Natural killer cell (primary cell): Measurements from ENCODE around the gene LBH. TPM values are rescaled to one million over a fixed set of nuclear protein-coding genes. Genes with fewer than 3 reads are reported as not detected.

Experiments
- ATAC-seq, 3 donors: fragments of 150-1000 bp in 2 of 3; fragments of 200-7000 bp in 1 of 3; cut with Tn5 transposase; 1 replicate in 1 of 3; 2 replicates in 2 of 3; pipeline ENCODE4 v1.10.0; 2021; ENCODE audit warnings: mild to moderate bottlenecking in 2 of 3, moderate library complexity in 2 of 3
- DNase-seq, 2 donors: peaks; one replicate each; pipeline versions ENCODE4 v3.0.0 to v3.0.0-alpha.2; 2013 to 2021; ENCODE audit warnings: mixed read lengths in 1 of 2
- H3K27ac ChIP-seq: one replicate; pipeline ENCODE4 v1.5.1; 2013; ENCODE audit warnings: mild to moderate bottlenecking, low read length
- H3K27me3 ChIP-seq: one replicate; pipeline ENCODE4 v1.6.1; 2013; ENCODE audit warnings: low read length; ENCODE audit not compliant: control insufficient read depth, insufficient read depth
- H3K36me3 ChIP-seq: one replicate; pipeline ENCODE4 v1.6.1; 2013; ENCODE audit warnings: low read length; ENCODE audit not compliant: control insufficient read depth, insufficient read depth
- H3K4me1 ChIP-seq: one replicate; pipeline ENCODE4 v1.6.1; 2013; ENCODE audit warnings: low read length; ENCODE audit not compliant: control insufficient read depth, insufficient read depth
- H3K4me3 ChIP-seq: one replicate; pipeline ENCODE4 v1.5.1; 2013; ENCODE audit warnings: low read length
- H3K9me3 ChIP-seq: one replicate; pipeline ENCODE4 v1.6.1; 2013; ENCODE audit warnings: low read length; ENCODE audit not compliant: control insufficient read depth, insufficient read depth
- H3K27ac Mint-ChIP-seq, 2 donors: one replicate each; pipeline ENCODE4 v1.8.0; 2022; ENCODE audit warnings: mild to moderate bottlenecking in 2 of 2, mixed read lengths in 2 of 2, moderate library complexity in 1 of 2
- H3K27me3 Mint-ChIP-seq, 2 donors: one replicate each; pipeline ENCODE4 v1.8.0; 2022; ENCODE audit warnings: low read depth in 2 of 2, mixed read lengths in 2 of 2
- H3K36me3 Mint-ChIP-seq: one replicate; pipeline ENCODE4 v1.8.0; 2022; ENCODE audit warnings: mixed read lengths
- H3K4me1 Mint-ChIP-seq, 2 donors: one replicate each; pipeline ENCODE4 v1.8.0; 2022; ENCODE audit warnings: mixed read lengths in 2 of 2
- H3K4me3 Mint-ChIP-seq: one replicate; pipeline ENCODE4 v1.8.0; 2022; ENCODE audit warnings: mild to moderate bottlenecking, moderate library complexity, mixed read lengths
- H3K9me3 Mint-ChIP-seq, 2 donors: one replicate each; pipeline ENCODE4 v1.8.0; 2022; ENCODE audit warnings: mixed read lengths in 2 of 2
- CTCF ChIP-seq: fragments of 200-600 bp; IDR thresholded peaks from one replicate; pipeline ENCODE4 v1.8.0; 2022; ENCODE audit warnings: antibody characterized with exemption
- WGBS: methylation state at CpG from one replicate; pipeline ENCODE4 v1.1.7; 2013; ENCODE audit warnings: missing lambda C conversion rate; ENCODE audit not compliant: insufficient coverage; 5-methylcytosine and 5-hydroxymethylcytosine counted together
- intact Hi-C: fragments of 100-400 bp; cut with micrococcal nuclease; formaldehyde crosslinking; loops from one replicate; pipeline ENCODE4 v1.14.2; 2022
- total RNA-seq, 4 donors: library from RNA; stranded (reverse); fragments of 120-200 nt in 1 of 4; gene quantifications; one replicate each; pipeline versions ENCODE4 v1.2.3 to v1.2.4, GENCODE V29; 2013 to 2022

Gene LBH
- total RNA-seq, 3 donors from 2014 or later (not counting 1 experiment from before 2014, with no cell fraction given), result 157 to 197 (median 158) TPM

- H3K36me3 ChIP-seq, result peaks cover 54% of the 10 kb centered on the region
- no peaks in the 10 kb centered on the region for H3K9me3 ChIP-seq
- peak in 1 of 2 donors; percentile 45 for DNase-seq
- Mint-ChIP-seq H3K4me3 (peak overlapping the region; percentile 47), H3K27me3 (no peaks in the 10 kb centered on the region), H3K36me3 (peaks cover 8% of the 10 kb centered on the region), H3K4me1 (peaks cover 76 to 83% of the 10 kb centered on the region in 2 donors), H3K9me3 (no peaks in the 10 kb centered on the region), H3K27ac (peak overlapping the region; percentile 85 to 93)
- intact Hi-C loops, result no loop called here
- TF ChIP-seq CTCF, result no peak
- H3K4me3 ChIP-seq, result no peak overlapping the region
- H3K4me1 ChIP-seq, result peaks cover 81% of the 10 kb centered on the region
- 77% methylated on average over 3 of the region's 4 CpGs for WGBS
- no peak for ATAC-seq
- peak overlapping the region; percentile 39 for H3K27ac ChIP-seq
- H3K27me3 ChIP-seq, result no peaks in the 10 kb centered on the region
These were observed 4.7 kb downstream of the LBH start for GRCh38 chr2:30235859-30236535.

- Mint-ChIP-seq H3K27ac (peak overlapping the region; percentile 85 to 93), H3K4me1 (peaks cover 78 to 87% of the 10 kb centered on the region in 2 donors), H3K27me3 (no peaks in the 10 kb centered on the region), H3K9me3 (no peaks in the 10 kb centered on the region), H3K36me3 (peaks cover 8% of the 10 kb centered on the region), H3K4me3 (peak overlapping the region; percentile 47)
- no peaks in the 10 kb centered on the region for H3K9me3 ChIP-seq
- no peak overlapping the region for H3K4me3 ChIP-seq
- intact Hi-C loops, result no loop called here
- peaks cover 55% of the 10 kb centered on the region for H3K36me3 ChIP-seq
- ATAC-seq (no peak), DNase-seq (no peak)
- H3K4me1 ChIP-seq, result peaks cover 81% of the 10 kb centered on the region
- H3K27ac ChIP-seq, result no peak overlapping the region
- no peak for TF ChIP-seq CTCF
- H3K27me3 ChIP-seq, result no peaks in the 10 kb centered on the region
- WGBS, result 90% methylated on average over 8 of the region's 8 CpGs
These were observed 5.4 kb downstream of the LBH start for GRCh38 chr2:30236591-30237238.

GRCh38 chr2:30237239-30237965, 6.1 kb downstream of the LBH start:
- no peaks in the 10 kb centered on the region for H3K9me3 ChIP-seq
- peaks cover 78 to 90% of the 10 kb centered on the region in 2 donors for H3K4me1 Mint-ChIP-seq
- H3K27me3 Mint-ChIP-seq, result no peaks in the 10 kb centered on the region
- no peak overlapping the region for H3K4me3 ChIP-seq
- 81% methylated on average over 8 of the region's 8 CpGs for WGBS
- TF ChIP-seq CTCF, result no peak
- peak overlapping the region; percentile 85 to 93 for H3K27ac Mint-ChIP-seq
- peak overlapping the region; percentile 16 for H3K27ac ChIP-seq
- peaks cover 57% of the 10 kb centered on the region for H3K36me3 ChIP-seq
- H3K4me3 Mint-ChIP-seq, result peak overlapping the region; percentile 47
- peaks cover 8% of the 10 kb centered on the region for H3K36me3 Mint-ChIP-seq
- H3K27me3 ChIP-seq, result no peaks in the 10 kb centered on the region
- intact Hi-C loops, result no loop called here
- H3K4me1 ChIP-seq, result peaks cover 81% of the 10 kb centered on the region
- ATAC-seq (no peak), DNase-seq (no peak)
- H3K9me3 Mint-ChIP-seq, result no peaks in the 10 kb centered on the region
